HCT116 (cell line): ENCODE results near the gene IPP. TPM values are rescaled to one million over a fixed set of nuclear protein-coding genes. Genes with fewer than 3 reads are reported as not detected.
"Not testable (repeated sequence)": the region's sequence is repeated elsewhere in the genome, so short reads cannot be mapped to it uniquely, and the experiment has no call there.

Experiments
- ATAC-seq: fragments of 200-7000 bp; cut with Tn5 transposase; 2 replicates; pipeline ENCODE4 v1.9.1; 2020; ENCODE audit warnings: mild to moderate bottlenecking, moderate library complexity
- BruUV-seq: library from RNA; stranded (reverse); fragments of 400-500 nt; replicated peaks from 2 replicates; lab custom pipeline; 2021; lab: Mats Ljungman, UMichigan
- CTCF ChIA-PET: fragments of 300-600 bp; sonication (Branson Sonifier 250); formaldehyde crosslinking; loops from one replicate; lab custom pipeline; 2021; ENCODE audit warnings: antibody characterized with exemption; lab: Charles Lee
- POLR2A ChIA-PET: fragments of 300-600, 350-600 bp; sonication (Branson Sonifier 250); formaldehyde crosslinking; loops from one replicate; lab custom pipeline; 2021; ENCODE audit warnings: antibody characterized with exemption; lab: Charles Lee
- RAD21 ChIA-PET, 2 experiments: fragments of 300-600 bp; sonication (Branson Sonifier 250); formaldehyde crosslinking; loops; one replicate each; lab custom pipeline; 2023; ENCODE audit warnings: low total read pairs in 2 of 2; ENCODE audit not compliant: uncharacterized antibody in 2 of 2, unreplicated experiment in 2 of 2, low non-redundant PET in 1 of 2; lab: Charles Lee
- DNase-seq: peaks from one replicate; pipeline ENCODE4 v3.0.0-alpha.2; 2010; ENCODE audit warnings: low read depth, low spot score
- H2AFZ ChIP-seq: fragments of 200-600 bp; shearing (Covaris generic), sonication (generic); 2 replicates; pipeline ENCODE4 v1.6.1; 2017; ENCODE audit warnings: low read depth, mixed run types, mixed read lengths, antibody characterized with exemption, low read length; ENCODE audit not compliant: poor library complexity, severe bottlenecking
- H3K27ac ChIP-seq: 2 replicates; pipeline ENCODE4 v1.5.1; 2012; ENCODE audit warnings: low read depth, low read length
- H3K27me3 ChIP-seq: fragments of 200-600 bp; sonication (generic); 2 replicates; pipeline ENCODE4 v1.6.1; 2016; ENCODE audit warnings: mixed run types, low read length, mixed read lengths; ENCODE audit not compliant: insufficient read depth
- H3K36me3 ChIP-seq, 2 experiments: fragments of 200-500 bp in 1 of 2; fragments of 200-600 bp in 1 of 2; sonication (Bioruptor generic) in 1 of 2; sonication (generic) in 1 of 2; 2 replicates each; pipeline versions ENCODE4 v1.5.1 to v1.6.1; 2014 to 2016; ENCODE audit warnings: low read length in 2 of 2, inconsistent platforms in 1 of 2, mixed read lengths in 1 of 2, mixed run types in 1 of 2; ENCODE audit not compliant: insufficient read depth in 2 of 2, control insufficient read depth in 1 of 2
- H3K4me1 ChIP-seq, 2 experiments: fragments of 200-600 bp in 1 of 2; sonication (generic) in 1 of 2; 2 replicates each; pipeline versions ENCODE4 v1.5.1 to v1.6.1; 2012 to 2017; ENCODE audit warnings: low read length in 2 of 2, inconsistent platforms in 1 of 2, mild to moderate bottlenecking in 1 of 2, mixed read lengths in 1 of 2, mixed run types in 1 of 2, moderate library complexity in 1 of 2; ENCODE audit not compliant: insufficient read depth in 2 of 2, control insufficient read depth in 1 of 2
- H3K4me2 ChIP-seq: fragments of 200-600 bp; sonication (generic); 2 replicates; pipeline ENCODE4 v1.6.1; 2017; ENCODE audit warnings: mixed run types, low read length, mixed read lengths
- H3K4me3 ChIP-seq, 2 experiments: fragments of 200-600 bp in 1 of 2; sonication (generic) in 1 of 2; replicated peaks in 1 of 2; 2 replicates each; pipeline ENCODE4 v1.5.1; 2011 to 2016; ENCODE audit warnings: low read length in 2 of 2, control low read depth in 1 of 2, low read depth in 1 of 2, mild to moderate bottlenecking in 1 of 2, mixed read lengths in 1 of 2, mixed run types in 1 of 2
- H3K79me2 ChIP-seq: fragments of 200-600 bp; sonication (generic); 2 replicates; pipeline ENCODE4 v1.6.1; 2017; ENCODE audit warnings: mild to moderate bottlenecking, mixed run types, low read length, moderate library complexity, mixed read lengths; ENCODE audit not compliant: insufficient read depth
- H3K9ac ChIP-seq: fragments of 200-600 bp; sonication (generic); 2 replicates; pipeline ENCODE4 v1.6.1; 2016; ENCODE audit warnings: low read length, mixed read lengths
- H3K9me2 ChIP-seq: fragments of 200-600 bp; sonication (generic), shearing (Covaris generic); 2 replicates; pipeline ENCODE4 v1.6.1; 2017; ENCODE audit warnings: mixed run types, mild to moderate bottlenecking, moderate library complexity; ENCODE audit not compliant: insufficient read depth
- H3K9me3 ChIP-seq, 2 experiments: fragments of 200-500 bp in 1 of 2; fragments of 200-600 bp in 1 of 2; sonication (Bioruptor generic) in 1 of 2; sonication (generic) in 1 of 2; 2 replicates each; pipeline ENCODE4 v1.6.1; 2014 to 2017; ENCODE audit warnings: low read length in 2 of 2, mixed read lengths in 2 of 2, inconsistent platforms in 1 of 2, low read depth in 1 of 2, mild to moderate bottlenecking in 1 of 2, mixed run types in 1 of 2, moderate library complexity in 1 of 2; ENCODE audit not compliant: control insufficient read depth in 1 of 2, insufficient read depth in 1 of 2
- H4K20me1 ChIP-seq: fragments of 200-600 bp; sonication (generic), shearing (Covaris generic); 2 replicates; pipeline ENCODE4 v1.6.1; 2017; ENCODE audit warnings: mixed run types, mild to moderate bottlenecking, moderate library complexity; ENCODE audit not compliant: insufficient read depth
- FOSL1 ChIP-seq: IDR thresholded peaks from 2 replicates; pipeline ENCODE4 v1.6.1; 2012; ENCODE audit warnings: low read depth
- RAD21 ChIP-seq: IDR thresholded peaks from 2 replicates; pipeline ENCODE4 v1.6.1; 2012; ENCODE audit warnings: low read depth, mild to moderate bottlenecking
- intact Hi-C: fragments of 100-400 bp; cut with micrococcal nuclease; formaldehyde crosslinking; loops from 2 replicates; pipeline ENCODE4 v1.10.0; 2022
- total RNA-seq: library from RNA; stranded (reverse); gene quantifications from one replicate; pipeline ENCODE4 v1.2.1, GENCODE V29; 2021; ENCODE audit not compliant: unreplicated experiment

IPP gene
- total RNA-seq, 1 experiment from 2014 or later = 13.8 TPM

DNA sequence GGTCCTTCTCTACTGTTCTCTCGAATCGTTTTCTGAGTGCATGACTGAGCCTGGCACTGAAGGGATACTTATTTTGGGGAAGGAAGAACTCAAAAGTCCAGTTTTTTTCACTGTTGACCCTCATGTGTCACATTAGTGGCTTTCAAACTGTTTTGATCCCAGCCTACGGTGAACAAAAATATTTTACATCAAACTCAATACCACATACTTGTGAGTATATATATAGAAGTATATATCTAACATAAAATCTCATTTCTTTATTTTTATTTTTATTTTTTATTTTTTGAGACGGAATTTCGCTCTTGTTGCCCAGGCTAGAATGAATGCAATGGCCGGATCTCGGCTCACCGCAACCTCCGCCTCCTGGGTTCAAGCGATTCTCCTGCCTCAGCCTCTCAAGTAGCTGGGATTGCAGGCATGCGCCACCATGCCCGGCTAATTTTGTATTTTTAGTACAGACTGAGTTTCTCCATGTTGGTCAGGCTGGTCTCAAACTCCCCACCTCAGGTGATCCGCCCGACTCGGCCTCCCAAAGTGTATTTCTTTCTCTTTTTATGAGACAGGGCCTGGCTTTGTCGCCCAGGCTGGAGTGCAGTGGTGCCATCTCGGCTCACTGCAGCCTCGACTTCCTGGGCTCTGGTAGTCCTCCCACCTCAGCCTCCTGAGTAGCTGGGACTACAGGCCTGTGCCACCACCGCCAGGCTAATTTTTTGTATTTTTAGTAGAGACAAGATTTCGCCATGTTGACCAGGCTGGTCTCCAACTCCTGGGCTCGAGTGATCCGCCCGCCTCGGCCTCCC, 786 bp upstream of the IPP start:
- ATAC-seq, H3K9me3 ChIP-seq, CTCF ChIA-PET, H4K20me1 ChIP-seq, H3K9me2 ChIP-seq, H3K79me2 ChIP-seq, H3K36me3 ChIP-seq, RAD21 ChIA-PET, H3K27me3 ChIP-seq, DNase-seq: not testable (repeated sequence)
- Histone ChIP-seq H2AFZ (peak overlapping the region; percentile 70), H3K4me2 (peak overlapping the region; percentile 98), H3K27ac (peak overlapping the region; percentile 95), H3K9ac (peak overlapping the region; percentile 98), H3K4me1 (peaks cover 8 to 32% of the 10 kb centered on the region in 2 experiments), H3K4me3 (peak overlapping the region; percentile 90 to 97)
- TF ChIP-seq RAD21 = peak; percentile 1; the same call in 1 of the 2 replicates
- intact Hi-C loops = loop anchor here (2.0 kb wide), 1 partner anchor 64 kb away; the partner anchor contains the start of gene GPBP1L1
- POLR2A ChIA-PET = interaction anchor here (0.7 kb wide), 1 partner anchor 62 kb away, joined by 3 read pairs; no protein-coding TSS in a partner anchor
- BruUV-seq = TSS peak; percentile 96

DNA sequence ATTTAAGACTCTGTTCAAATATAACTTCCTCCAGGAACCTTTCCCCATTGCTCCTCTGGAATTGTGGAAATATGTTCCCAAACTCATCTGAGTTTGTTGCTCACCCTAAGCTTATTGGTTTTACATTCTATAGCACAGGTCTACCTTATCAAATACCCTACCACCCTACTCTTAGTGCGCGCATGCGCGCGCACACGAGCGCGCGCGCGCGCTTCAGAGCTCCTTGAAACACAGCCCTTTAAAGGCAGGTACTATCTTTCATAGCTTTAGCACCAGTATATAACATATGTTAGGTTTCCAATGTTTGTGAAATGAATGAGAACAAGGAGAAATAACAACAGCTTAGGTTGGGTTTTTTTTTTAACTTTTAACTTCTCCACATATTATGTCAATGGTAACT, 3.5 kb downstream of the IPP start:
- Histone ChIP-seq H3K4me2 (no peak overlapping the region), H3K27ac (no peak overlapping the region), H4K20me1 (no peaks in the 10 kb centered on the region), H3K9me2 (no peaks in the 10 kb centered on the region), H3K9me3 (no peaks in the 10 kb centered on the region), H3K9ac (no peak overlapping the region), H3K4me3 (no peak overlapping the region)
- no TSS peak for BruUV-seq
- RAD21 ChIA-PET = no interaction called here
- TF ChIP-seq FOSL1 = no peak
- TF ChIP-seq, all 23 proteins: peak for 0
- no peak overlapping the region for H2AFZ ChIP-seq
- ATAC-seq (no peak), DNase-seq (no peak)
- H3K36me3 ChIP-seq = no peaks in the 10 kb centered on the region
- peaks cover 8 to 23% of the 10 kb centered on the region in 2 experiments for H3K4me1 ChIP-seq
- POLR2A ChIA-PET = no interaction called here
- H3K79me2 ChIP-seq = peaks cover 10% of the 10 kb centered on the region
- CTCF ChIA-PET = no interaction called here
- intact Hi-C loops = no loop called here
- no peaks in the 10 kb centered on the region for H3K27me3 ChIP-seq

- H3K4me3 ChIP-seq, H3K9ac ChIP-seq, H3K27ac ChIP-seq, H3K9me2 ChIP-seq, ATAC-seq, H4K20me1 ChIP-seq, H2AFZ ChIP-seq, H3K79me2 ChIP-seq, CTCF ChIA-PET, BruUV-seq, H3K9me3 ChIP-seq, DNase-seq, intact Hi-C loops, H3K27me3 ChIP-seq, H3K4me2 ChIP-seq, H3K4me1 ChIP-seq, POLR2A ChIA-PET, RAD21 ChIA-PET, H3K36me3 ChIP-seq: not testable (repeated sequence)
These were observed 10.8 kb downstream of the IPP start for GRCh38 chr1:45739641-45740156.
